ENCODE data around the gene SAFB.

DNA sequence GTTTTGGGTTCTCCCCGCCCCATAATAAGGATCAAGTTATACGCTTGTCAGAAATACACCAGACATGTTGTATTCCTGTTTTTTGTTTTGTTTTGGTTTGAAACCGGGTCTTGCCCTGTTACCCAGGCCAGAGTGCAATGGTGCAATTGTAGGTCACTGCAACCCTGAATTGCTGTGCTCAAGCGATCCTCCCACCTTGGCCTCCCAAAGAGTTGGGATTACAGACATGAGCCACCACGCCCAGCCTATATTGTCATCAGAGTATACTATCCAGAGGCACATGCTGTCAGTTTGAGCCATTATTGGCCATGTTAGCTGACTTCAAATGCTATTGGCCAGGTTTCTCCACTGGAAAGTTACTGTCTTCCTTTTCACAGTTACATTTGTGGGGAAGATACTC, 9.8 kb downstream of the SAFB start:
- TF ChIP-seq EZH2 (IDR thresholded peaks at IDR 0.05) (no peak), EGR1 (IDR thresholded peaks at IDR 0.05; ENCODE audit: low read depth) (no peak), RAD21 (IDR thresholded peaks at IDR 0.05; ENCODE audit: low read depth) (no peak), POLR2A (IDR thresholded peaks at IDR 0.05; ENCODE audit: borderline replicate concordance, extremely low read depth, insufficient read depth, insufficient read length) (no peak)
- TF ChIP-seq, protein P1, sequence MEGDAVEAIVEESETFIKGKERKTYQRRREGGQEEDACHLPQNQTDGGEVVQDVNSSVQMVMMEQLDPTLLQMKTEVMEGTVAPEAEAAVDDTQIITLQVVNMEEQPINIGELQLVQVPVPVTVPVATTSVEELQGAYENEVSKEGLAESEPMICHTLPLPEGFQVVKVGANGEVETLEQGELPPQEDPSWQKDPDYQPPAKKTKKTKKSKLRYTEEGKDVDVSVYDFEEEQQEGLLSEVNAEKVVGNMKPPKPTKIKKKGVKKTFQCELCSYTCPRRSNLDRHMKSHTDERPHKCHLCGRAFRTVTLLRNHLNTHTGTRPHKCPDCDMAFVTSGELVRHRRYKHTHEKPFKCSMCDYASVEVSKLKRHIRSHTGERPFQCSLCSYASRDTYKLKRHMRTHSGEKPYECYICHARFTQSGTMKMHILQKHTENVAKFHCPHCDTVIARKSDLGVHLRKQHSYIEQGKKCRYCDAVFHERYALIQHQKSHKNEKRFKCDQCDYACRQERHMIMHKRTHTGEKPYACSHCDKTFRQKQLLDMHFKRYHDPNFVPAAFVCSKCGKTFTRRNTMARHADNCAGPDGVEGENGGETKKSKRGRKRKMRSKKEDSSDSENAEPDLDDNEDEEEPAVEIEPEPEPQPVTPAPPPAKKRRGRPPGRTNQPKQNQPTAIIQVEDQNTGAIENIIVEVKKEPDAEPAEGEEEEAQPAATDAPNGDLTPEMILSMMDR (IDR thresholded peaks at IDR 0.05 in 2 of 3, conservative IDR thresholded peaks at IDR 0.05 in 1 of 3; ENCODE audit: borderline replicate concordance in 1 of 3, insufficient read depth in 1 of 3, low read depth in 2 of 3, low read length in 2 of 3) = no peak
- TF ChIP-seq, protein P2, sequence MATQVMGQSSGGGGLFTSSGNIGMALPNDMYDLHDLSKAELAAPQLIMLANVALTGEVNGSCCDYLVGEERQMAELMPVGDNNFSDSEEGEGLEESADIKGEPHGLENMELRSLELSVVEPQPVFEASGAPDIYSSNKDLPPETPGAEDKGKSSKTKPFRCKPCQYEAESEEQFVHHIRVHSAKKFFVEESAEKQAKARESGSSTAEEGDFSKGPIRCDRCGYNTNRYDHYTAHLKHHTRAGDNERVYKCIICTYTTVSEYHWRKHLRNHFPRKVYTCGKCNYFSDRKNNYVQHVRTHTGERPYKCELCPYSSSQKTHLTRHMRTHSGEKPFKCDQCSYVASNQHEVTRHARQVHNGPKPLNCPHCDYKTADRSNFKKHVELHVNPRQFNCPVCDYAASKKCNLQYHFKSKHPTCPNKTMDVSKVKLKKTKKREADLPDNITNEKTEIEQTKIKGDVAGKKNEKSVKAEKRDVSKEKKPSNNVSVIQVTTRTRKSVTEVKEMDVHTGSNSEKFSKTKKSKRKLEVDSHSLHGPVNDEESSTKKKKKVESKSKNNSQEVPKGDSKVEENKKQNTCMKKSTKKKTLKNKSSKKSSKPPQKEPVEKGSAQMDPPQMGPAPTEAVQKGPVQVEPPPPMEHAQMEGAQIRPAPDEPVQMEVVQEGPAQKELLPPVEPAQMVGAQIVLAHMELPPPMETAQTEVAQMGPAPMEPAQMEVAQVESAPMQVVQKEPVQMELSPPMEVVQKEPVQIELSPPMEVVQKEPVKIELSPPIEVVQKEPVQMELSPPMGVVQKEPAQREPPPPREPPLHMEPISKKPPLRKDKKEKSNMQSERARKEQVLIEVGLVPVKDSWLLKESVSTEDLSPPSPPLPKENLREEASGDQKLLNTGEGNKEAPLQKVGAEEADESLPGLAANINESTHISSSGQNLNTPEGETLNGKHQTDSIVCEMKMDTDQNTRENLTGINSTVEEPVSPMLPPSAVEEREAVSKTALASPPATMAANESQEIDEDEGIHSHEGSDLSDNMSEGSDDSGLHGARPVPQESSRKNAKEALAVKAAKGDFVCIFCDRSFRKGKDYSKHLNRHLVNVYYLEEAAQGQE (IDR thresholded peaks at IDR 0.05; ENCODE audit: low read depth) = no peak
